MM.1S (cell line): ENCODE measurements around the gene MRPL45.

Experiments
- DNase-seq: peaks from one replicate; pipeline ENCODE4 v3.0.0-alpha.2; 2015
- H2AFZ ChIP-seq: fragments of 300-600 bp; sonication (generic); 2 replicates; pipeline ENCODE4 v1.6.0; 2016; ENCODE audit warnings: antibody characterized with exemption, low read length
- H3F3A ChIP-seq: fragments of 300-600 bp; sonication (generic); 2 replicates; pipeline ENCODE4 v1.6.1; 2016; ENCODE audit warnings: mild to moderate bottlenecking, antibody characterized with exemption, low read length, moderate library complexity, mixed read lengths; ENCODE audit not compliant: insufficient read depth
- H3K27ac ChIP-seq: fragments of 300-600 bp; sonication (generic); 2 replicates; pipeline ENCODE4 v1.5.1; 2016; ENCODE audit warnings: mild to moderate bottlenecking, low read length
- H3K27me3 ChIP-seq: fragments of 300-600 bp; sonication (generic); replicated peaks from 2 replicates; pipeline ENCODE4 v1.6.0; 2016; ENCODE audit warnings: low read length; ENCODE audit not compliant: insufficient read depth
- H3K36me3 ChIP-seq: fragments of 300-600 bp; sonication (generic); replicated peaks from 2 replicates; pipeline ENCODE4 v1.6.1; 2016; ENCODE audit warnings: mild to moderate bottlenecking, low read length, mixed read lengths; ENCODE audit not compliant: insufficient read depth
- H3K4me1 ChIP-seq: fragments of 300-600 bp; sonication (generic); 2 replicates; pipeline ENCODE4 v1.6.1; 2016; ENCODE audit warnings: low read length, mixed read lengths
- H3K4me2 ChIP-seq: fragments of 300-600 bp; sonication (generic); 2 replicates; pipeline ENCODE4 v1.6.0; 2016; ENCODE audit warnings: low read depth, low read length
- H3K4me3 ChIP-seq: fragments of 300-600 bp; sonication (generic); 2 replicates; pipeline ENCODE4 v1.5.1; 2016; ENCODE audit warnings: low read length, mixed read lengths
- H3K79me2 ChIP-seq: fragments of 300-600 bp; sonication (generic); 2 replicates; pipeline ENCODE4 v1.6.1; 2016; ENCODE audit warnings: mixed run types, low read length, mixed read lengths
- H3K9ac ChIP-seq: fragments of 300-600 bp; sonication (generic); 2 replicates; pipeline ENCODE4 v1.6.1; 2016; ENCODE audit warnings: low read length, mixed read lengths
- H3K9me2 ChIP-seq: fragments of 300-600 bp; sonication (generic); replicated peaks from 2 replicates; pipeline ENCODE4 v1.6.1; 2016; ENCODE audit warnings: mild to moderate bottlenecking, low read length, mixed read lengths; ENCODE audit not compliant: insufficient read depth
- H3K9me3 ChIP-seq: fragments of 300-600 bp; sonication (generic); replicated peaks from 2 replicates; pipeline ENCODE4 v1.6.1; 2016; ENCODE audit warnings: mild to moderate bottlenecking, low read length, mixed read lengths; ENCODE audit not compliant: insufficient read depth
- H4K20me1 ChIP-seq: fragments of 300-600 bp; sonication (generic); 2 replicates; pipeline ENCODE4 v1.6.1; 2016; ENCODE audit warnings: mild to moderate bottlenecking, low read length, moderate library complexity, mixed read lengths; ENCODE audit not compliant: insufficient read depth
- CTCF ChIP-seq: fragments of 300-600 bp; sonication (generic); IDR thresholded peaks from 2 replicates; pipeline ENCODE4 v1.5.1; 2016; ENCODE audit warnings: antibody characterized with exemption, low read length, mixed read lengths
- EZH2 ChIP-seq: fragments of 300-600 bp; sonication (generic); optimal IDR thresholded peaks from 2 replicates; pipeline ENCODE3; 2017; ENCODE audit warnings: low read depth, mild to moderate bottlenecking, antibody characterized with exemption, low read length, mixed read lengths
- EZH2phosphoT487 ChIP-seq: fragments of 300-600 bp; sonication (generic); IDR thresholded peaks from 2 replicates; pipeline ENCODE4 v1.6.1; 2018; ENCODE audit warnings: antibody characterized with exemption, low read length

The MRPL45 gene

GRCh38 chr17:38363016-38363415 lies 66.0 kb downstream of the MRPL45 start:
- Histone ChIP-seq H3F3A (no peaks in the 10 kb centered on the region), H3K9ac (no peak overlapping the region), H3K4me2 (no peak overlapping the region), H3K9me2 (no peaks in the 10 kb centered on the region), H2AFZ (no peak overlapping the region), H3K36me3 (no peaks in the 10 kb centered on the region), H3K79me2 (no peaks in the 10 kb centered on the region), H4K20me1 (no peaks in the 10 kb centered on the region), H3K4me3 (no peak overlapping the region), H3K27ac (no peak overlapping the region), H3K4me1 (no peaks in the 10 kb centered on the region), H3K27me3 (no peaks in the 10 kb centered on the region), H3K9me3 (no peaks in the 10 kb centered on the region)
- TF ChIP-seq EZH2: no peak
- no peak for DNase-seq

GRCh38 chr17:38364741-38365140 lies 67.8 kb downstream of the MRPL45 start:
- Histone ChIP-seq H3K4me3 (no peak overlapping the region), H4K20me1 (no peaks in the 10 kb centered on the region), H3K27ac (no peak overlapping the region), H3K9me2 (no peaks in the 10 kb centered on the region), H3K27me3 (no peaks in the 10 kb centered on the region), H3K79me2 (no peaks in the 10 kb centered on the region), H3K4me2 (no peak overlapping the region), H2AFZ (no peak overlapping the region), H3K4me1 (no peaks in the 10 kb centered on the region), H3K36me3 (no peaks in the 10 kb centered on the region), H3K9ac (no peak overlapping the region), H3F3A (no peaks in the 10 kb centered on the region), H3K9me3 (no peaks in the 10 kb centered on the region)
- DNase-seq: no peak
- TF ChIP-seq EZH2 (no peak), CTCF (no peak), EZH2phosphoT487 (no peak)

- DNase-seq: no peak
- Histone ChIP-seq H4K20me1 (no peaks in the 10 kb centered on the region), H3K27ac (no peak overlapping the region), H3K79me2 (no peaks in the 10 kb centered on the region), H3K4me2 (no peak overlapping the region), H3K4me1 (no peaks in the 10 kb centered on the region), H3K9ac (no peak overlapping the region), H3K9me3 (no peaks in the 10 kb centered on the region), H3K9me2 (no peaks in the 10 kb centered on the region), H3K27me3 (no peaks in the 10 kb centered on the region), H2AFZ (no peak overlapping the region), H3F3A (no peaks in the 10 kb centered on the region), H3K36me3 (no peaks in the 10 kb centered on the region), H3K4me3 (no peak overlapping the region)
- no peak for TF ChIP-seq EZH2phosphoT487
Measured at GRCh38 chr17:38369124-38369886, 72.3 kb downstream of the MRPL45 start.
